RWPE2 (cell line): ENCODE data around the gene ALDH3B2.
"Not testable (repeated sequence)": the region's sequence is repeated elsewhere in the genome, so short reads cannot be mapped to it uniquely, and the experiment has no call there.

ENCODE experiments used
- ATAC-seq: fragments of 200-7000 bp; cut with Tn5 transposase; 3 replicates; pipeline ENCODE4 v1.9.1; 2021; ENCODE audit warnings: low read depth
- DNase-seq: peaks from one replicate; pipeline ENCODE4 v3.0.0-alpha.2; 2020; ENCODE audit warnings: low spot score
- H3K27ac ChIP-seq: fragments of 450-650 bp; 2 replicates; pipeline ENCODE4 v1.5.1; 2017; ENCODE audit warnings: mild to moderate bottlenecking; ENCODE audit not compliant: poor library complexity, severe bottlenecking
- H3K27me3 ChIP-seq: fragments of 250-450 bp; sonication (Bioruptor Pico); 2 replicates; pipeline ENCODE4 v1.5.1; 2021; ENCODE audit warnings: mild to moderate bottlenecking, moderate library complexity; ENCODE audit not compliant: insufficient read depth, poor library complexity, severe bottlenecking
- H3K36me3 ChIP-seq: fragments of 250-450 bp; sonication (Bioruptor Pico); 2 replicates; pipeline ENCODE4 v1.5.1; 2020; ENCODE audit warnings: low read depth, mild to moderate bottlenecking, moderate library complexity
- H3K4me1 ChIP-seq: fragments of 250-450 bp; sonication (Bioruptor Pico); 2 replicates; pipeline ENCODE4 v1.5.1; 2021; ENCODE audit warnings: mild to moderate bottlenecking, moderate library complexity; ENCODE audit not compliant: insufficient read depth, poor library complexity, severe bottlenecking
- H3K4me3 ChIP-seq: fragments of 250-450 bp; sonication (Bioruptor Pico); 2 replicates; pipeline ENCODE4 v1.5.1; 2021; ENCODE audit warnings: mild to moderate bottlenecking, moderate library complexity; ENCODE audit not compliant: severe bottlenecking
- H3K9me3 ChIP-seq: fragments of 250-450 bp; sonication (Bioruptor Pico); 2 replicates; pipeline ENCODE4 v1.5.1; 2021; ENCODE audit warnings: mild to moderate bottlenecking, moderate library complexity; ENCODE audit not compliant: severe bottlenecking
- TF ChIP-seq, protein P1 (sequence below): fragments of 450-650 bp; IDR thresholded peaks from one replicate; pipeline ENCODE4 v1.5.1; 2017; ENCODE audit warnings: mild to moderate bottlenecking, moderate library complexity; ENCODE audit not compliant: poor library complexity, severe bottlenecking

The ALDH3B2 gene

DNA sequence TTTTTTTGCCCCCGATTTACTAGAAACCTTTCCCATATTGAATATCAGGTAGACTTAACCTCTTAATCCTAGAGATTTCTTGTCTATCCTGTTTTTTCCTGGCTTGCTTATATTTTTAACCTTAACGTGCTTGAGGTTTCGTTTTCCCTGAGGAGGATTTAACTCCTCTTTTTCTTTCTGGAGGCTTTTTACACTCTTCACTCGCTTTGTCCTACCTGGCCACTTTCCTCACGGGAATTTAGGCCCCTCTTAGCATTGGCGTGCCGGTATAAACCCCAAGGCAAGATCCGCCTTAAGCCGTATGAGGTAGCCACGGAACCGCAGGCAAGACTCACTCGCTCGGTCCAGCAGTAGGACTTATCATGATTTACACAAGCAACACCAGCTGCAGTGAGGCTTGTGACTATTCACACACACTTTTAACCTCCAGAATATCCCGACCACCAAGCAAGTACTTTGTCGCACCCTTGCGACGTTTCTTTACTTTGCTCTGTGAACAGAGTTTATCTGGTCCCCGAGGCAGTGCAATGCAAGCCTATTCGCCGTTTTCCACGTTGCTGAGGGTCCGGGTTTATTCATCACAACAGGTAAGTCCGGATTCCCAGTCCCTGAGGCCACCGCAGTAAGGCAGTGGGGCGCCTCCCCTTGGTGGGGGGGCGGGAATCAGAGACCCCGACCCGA, 20.6 kb upstream of the ALDH3B2 start:
- H3K9me3 ChIP-seq, result no peaks in the 10 kb centered on the region
- H3K36me3 ChIP-seq, result no peaks in the 10 kb centered on the region
- H3K27me3 ChIP-seq, result no peaks in the 10 kb centered on the region
- H3K4me3 ChIP-seq, result no peak overlapping the region
- TF ChIP-seq, protein P1, sequence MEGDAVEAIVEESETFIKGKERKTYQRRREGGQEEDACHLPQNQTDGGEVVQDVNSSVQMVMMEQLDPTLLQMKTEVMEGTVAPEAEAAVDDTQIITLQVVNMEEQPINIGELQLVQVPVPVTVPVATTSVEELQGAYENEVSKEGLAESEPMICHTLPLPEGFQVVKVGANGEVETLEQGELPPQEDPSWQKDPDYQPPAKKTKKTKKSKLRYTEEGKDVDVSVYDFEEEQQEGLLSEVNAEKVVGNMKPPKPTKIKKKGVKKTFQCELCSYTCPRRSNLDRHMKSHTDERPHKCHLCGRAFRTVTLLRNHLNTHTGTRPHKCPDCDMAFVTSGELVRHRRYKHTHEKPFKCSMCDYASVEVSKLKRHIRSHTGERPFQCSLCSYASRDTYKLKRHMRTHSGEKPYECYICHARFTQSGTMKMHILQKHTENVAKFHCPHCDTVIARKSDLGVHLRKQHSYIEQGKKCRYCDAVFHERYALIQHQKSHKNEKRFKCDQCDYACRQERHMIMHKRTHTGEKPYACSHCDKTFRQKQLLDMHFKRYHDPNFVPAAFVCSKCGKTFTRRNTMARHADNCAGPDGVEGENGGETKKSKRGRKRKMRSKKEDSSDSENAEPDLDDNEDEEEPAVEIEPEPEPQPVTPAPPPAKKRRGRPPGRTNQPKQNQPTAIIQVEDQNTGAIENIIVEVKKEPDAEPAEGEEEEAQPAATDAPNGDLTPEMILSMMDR, result no peak
- H3K4me1 ChIP-seq, result peaks cover 15% of the 10 kb centered on the region
- DNase-seq (no peak), ATAC-seq (no peak)
- no peak overlapping the region for H3K27ac ChIP-seq

DNA sequence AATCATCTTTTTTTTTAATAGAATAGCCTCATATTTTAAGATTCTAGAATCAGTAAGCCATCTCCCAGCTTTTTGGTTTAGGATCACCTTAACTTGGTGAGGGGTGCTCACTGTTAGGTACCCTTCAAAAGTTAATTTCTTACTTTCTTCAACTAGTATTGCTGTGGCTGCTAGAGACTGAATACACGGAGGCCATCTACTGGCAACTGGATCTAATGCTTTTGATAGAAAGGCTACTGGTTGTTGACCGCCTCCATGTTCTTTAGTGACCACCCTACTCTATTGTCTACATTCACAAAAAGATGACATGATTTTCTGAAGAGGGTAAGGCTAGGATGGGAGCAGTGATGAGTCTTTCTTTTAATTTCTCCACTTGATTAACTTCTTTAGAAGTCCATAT, 16.7 kb upstream of the ALDH3B2 start:
- Histone ChIP-seq H3K4me1 (peaks cover 7% of the 10 kb centered on the region), H3K4me3 (no peak overlapping the region), H3K27ac (no peak overlapping the region), H3K27me3 (no peaks in the 10 kb centered on the region), H3K9me3 (no peaks in the 10 kb centered on the region), H3K36me3 (no peaks in the 10 kb centered on the region)
- ATAC-seq (peak; percentile 58; the same call in 2 of the 3 replicates), DNase-seq (no peak)
- TF ChIP-seq, protein P1, result peak; percentile 45

DNA sequence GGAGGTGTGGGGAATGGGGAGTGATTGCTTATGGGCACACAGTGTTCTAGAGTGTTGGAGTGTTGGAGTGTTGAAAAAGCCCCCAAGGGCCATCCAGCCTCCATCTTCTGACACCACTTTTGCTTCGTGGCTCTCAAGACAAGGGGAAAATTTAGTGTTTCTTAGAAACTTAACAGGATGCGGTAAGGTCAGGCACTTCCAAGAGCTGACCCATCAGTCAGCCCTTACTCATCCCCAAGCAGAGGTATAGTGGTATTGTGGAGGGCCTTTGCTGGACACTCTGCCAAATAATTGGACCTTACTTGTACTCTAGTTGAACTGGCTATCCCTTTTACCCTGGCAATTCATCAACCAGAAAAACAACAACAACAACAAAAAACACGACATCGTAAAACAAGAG, 14.8 kb upstream of the ALDH3B2 start:
- H3K4me1 ChIP-seq, result no peaks in the 10 kb centered on the region
- ATAC-seq, result no peak
- no peaks in the 10 kb centered on the region for H3K27me3 ChIP-seq
- no peak overlapping the region for H3K4me3 ChIP-seq
- no peaks in the 10 kb centered on the region for H3K9me3 ChIP-seq
- no peaks in the 10 kb centered on the region for H3K36me3 ChIP-seq
- TF ChIP-seq, protein P1, result no peak
- H3K27ac ChIP-seq, result no peak overlapping the region
- no peak for DNase-seq

DNA sequence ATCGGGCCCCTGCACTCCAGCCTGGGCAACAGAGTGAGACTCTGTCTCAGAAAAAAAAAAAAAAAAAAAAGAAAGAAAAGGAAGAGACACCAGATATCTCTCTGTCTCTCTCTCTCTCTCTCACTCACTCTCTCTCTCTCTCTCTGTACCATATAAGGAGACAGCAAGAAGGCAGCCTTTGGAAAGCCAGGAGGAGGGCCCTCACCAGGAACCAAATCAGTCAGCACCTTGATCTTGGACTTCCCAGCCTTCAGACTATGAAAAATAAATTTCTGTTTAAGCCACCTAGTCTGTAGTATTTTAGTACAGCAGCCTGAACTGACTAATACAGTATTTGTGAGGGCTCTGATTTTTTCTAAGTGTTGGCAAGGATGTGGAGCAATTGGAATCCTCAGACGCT, 13.6 kb upstream of the ALDH3B2 start:
- Histone ChIP-seq H3K27ac (no peak overlapping the region), H3K4me1 (no peaks in the 10 kb centered on the region), H3K9me3 (no peaks in the 10 kb centered on the region), H3K27me3 (no peaks in the 10 kb centered on the region), H3K4me3 (no peak overlapping the region), H3K36me3 (no peaks in the 10 kb centered on the region)
- TF ChIP-seq, protein P1, result no peak
- no peak for DNase-seq
- no peak for ATAC-seq

DNA sequence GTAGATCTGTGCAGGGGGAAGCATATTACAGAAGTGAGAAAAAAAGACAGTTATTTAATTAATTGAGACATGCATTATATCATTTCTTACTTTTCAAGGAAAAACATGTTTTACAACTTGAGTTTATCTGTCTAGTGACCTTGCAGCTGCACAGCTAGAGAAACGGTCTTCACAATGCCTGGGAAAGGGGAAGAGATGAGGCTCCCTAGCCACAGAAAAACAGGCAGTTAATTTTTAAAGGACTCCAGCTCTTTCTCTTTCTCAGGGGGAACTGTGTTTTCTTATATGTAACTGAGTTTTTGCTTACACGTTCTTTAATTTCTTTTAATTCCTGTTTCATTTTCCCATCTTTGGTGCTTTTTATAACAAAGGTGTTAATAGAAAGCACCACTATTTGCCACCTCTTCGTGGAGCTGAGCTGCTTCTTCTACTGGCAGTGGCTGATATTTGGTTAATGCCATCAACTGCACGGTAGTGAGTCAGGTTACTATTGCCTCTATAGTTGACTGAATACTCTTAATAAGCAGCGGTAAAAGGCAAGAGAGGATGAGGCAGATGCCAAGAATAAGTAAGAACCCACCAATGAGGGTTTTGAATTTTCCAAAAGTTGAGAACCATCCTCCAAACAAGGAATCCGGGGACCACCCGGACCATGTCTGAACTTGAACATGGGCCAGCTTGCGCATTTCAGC, 11.4 kb upstream of the ALDH3B2 start:
- not testable (repeated sequence) for ATAC-seq, H3K27ac ChIP-seq, H3K9me3 ChIP-seq, DNase-seq, H3K4me3 ChIP-seq, H3K36me3 ChIP-seq, H3K27me3 ChIP-seq
- peaks cover 10% of the 10 kb centered on the region for H3K4me1 ChIP-seq

DNA sequence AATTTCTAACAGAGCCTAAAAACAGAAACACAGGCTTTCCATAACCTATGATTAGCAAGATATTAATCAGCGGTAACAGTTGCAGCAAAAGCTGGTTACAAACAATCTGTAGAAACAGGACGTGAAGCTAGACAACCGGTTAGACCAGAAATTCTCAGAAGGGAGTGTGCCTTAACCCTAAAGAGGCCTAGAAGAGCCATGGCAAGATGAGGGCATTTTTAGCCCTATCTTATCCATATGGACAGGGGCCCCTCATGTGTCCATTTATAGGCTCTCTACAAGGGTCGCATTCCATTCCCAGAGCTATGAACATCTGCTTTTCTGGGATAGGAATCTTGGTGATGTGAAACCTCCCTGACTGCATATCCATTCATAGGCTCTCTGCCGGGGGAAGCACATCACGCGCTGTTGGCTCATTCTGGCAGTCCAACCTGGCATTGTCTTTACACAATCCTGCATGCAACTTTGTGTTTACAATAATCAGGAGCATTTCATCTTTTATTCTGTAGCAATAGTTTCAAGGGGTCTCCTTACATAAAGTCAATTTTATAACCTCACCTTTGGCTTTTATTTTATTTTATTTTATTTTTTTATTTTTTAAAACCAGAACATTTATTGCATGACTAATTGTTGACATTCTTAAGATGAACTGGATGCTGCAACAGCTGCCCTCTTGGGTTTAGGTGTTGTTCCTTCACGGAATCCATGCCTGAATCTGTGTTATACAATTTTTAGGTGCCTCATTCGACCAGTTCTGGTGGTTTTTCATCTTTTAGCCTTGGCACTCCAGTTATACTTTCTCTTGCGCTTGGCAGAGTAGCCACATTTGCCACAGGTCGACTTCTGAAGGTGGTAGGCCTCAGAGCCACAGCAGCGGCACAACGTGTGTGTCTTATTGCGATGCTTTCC, 8.0 kb upstream of the ALDH3B2 start:
- not testable (repeated sequence) for DNase-seq, H3K9me3 ChIP-seq, H3K4me3 ChIP-seq, H3K27me3 ChIP-seq, H3K36me3 ChIP-seq
- peak overlapping the region; percentile 18 for H3K27ac ChIP-seq
- ATAC-seq, result 0 out of 3 replicates have a peak, but pooled peaks have one; percentile 36
- peaks cover 10% of the 10 kb centered on the region for H3K4me1 ChIP-seq
